ENCODE measurements around the gene PLEKHM2.
A peak's percentile ranks its signal among the peaks of the same experiment; 100 is the strongest.

The PLEKHM2 gene

DNA sequence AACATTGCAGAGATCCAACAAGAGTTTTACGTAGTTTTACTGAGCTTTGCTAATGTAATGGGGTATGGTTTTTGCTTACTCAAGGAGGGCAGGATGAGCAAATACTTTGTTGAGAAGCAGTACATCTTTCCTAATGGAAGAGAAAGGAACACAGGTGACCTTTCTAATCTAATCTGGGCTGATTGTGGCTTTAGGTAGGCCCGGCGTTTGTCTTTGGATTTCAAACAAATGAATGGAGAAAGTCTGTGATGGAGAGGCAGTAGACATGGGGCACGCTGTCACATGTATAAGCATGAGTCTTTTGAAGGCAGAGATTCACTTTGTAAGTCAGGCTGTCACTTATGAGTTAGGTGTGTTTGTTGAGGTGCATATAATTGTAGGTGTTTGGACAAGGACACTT is 1.7 kb downstream of the PLEKHM2 start:
- H3K4me3 ChIP-seq (ENCODE audit: low read depth in 1 of 2, low read length in 2 of 2), result peak overlapping the region in 1 of 2 experiments; percentile 62; a peak in 1 of 4 replicates

DNA sequence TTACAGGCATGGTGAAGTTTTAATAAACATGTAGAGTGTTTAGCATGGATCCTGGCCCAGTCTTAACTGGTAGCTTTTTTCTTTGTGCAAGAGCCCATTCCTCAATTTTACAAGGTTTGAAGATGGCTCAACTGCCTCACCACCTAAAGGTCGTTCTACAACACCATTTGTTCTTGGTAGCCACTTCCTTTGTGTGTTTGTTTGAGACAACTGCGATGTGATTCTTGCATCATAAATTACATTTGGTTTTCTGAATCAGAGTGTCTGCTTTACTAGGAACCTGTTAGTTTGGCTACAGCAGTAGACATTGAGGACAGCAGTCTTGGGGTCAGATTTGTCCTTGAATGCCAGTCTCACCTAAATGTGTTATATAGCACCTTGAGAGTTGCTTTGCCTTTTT is 3.3 kb downstream of the PLEKHM2 start:
- H3K79me2 ChIP-seq (ENCODE audit: insufficient read depth, low read length), result peaks cover 81% of the 10 kb centered on the region
- H2AFZ ChIP-seq (ENCODE audit: low read depth, low read length), result no peak overlapping the region
- H3K9ac ChIP-seq (ENCODE audit: low read depth, low read length), result no peak overlapping the region
- no peaks in the 10 kb centered on the region for H3K27me3 ChIP-seq (ENCODE audit: insufficient read depth, low read length, poor library complexity)
- no peak overlapping the region; the same call in 1 of the 2 replicates for H3K4me2 ChIP-seq (ENCODE audit: insufficient read depth, low read length)
- H3K4me3 ChIP-seq (ENCODE audit: low read depth in 1 of 2, low read length in 2 of 2), result no peak overlapping the region
- H3K9me3 ChIP-seq (ENCODE audit: insufficient read depth, low read length, severe bottlenecking), result no peaks in the 10 kb centered on the region
- peaks cover 24% of the 10 kb centered on the region for H3K4me1 ChIP-seq (ENCODE audit: insufficient read depth, low read length)
- ATAC-seq (ENCODE audit: insufficient read depth, low read depth), result no peak
- H4K20me1 ChIP-seq (ENCODE audit: insufficient read depth, low read length), result peaks cover 18% of the 10 kb centered on the region
- TF ChIP-seq EZH2 (IDR thresholded peaks at IDR 0.05; ENCODE audit: borderline replicate concordance, low read depth, low read length, severe bottlenecking), result no peak
- H3K27ac ChIP-seq (ENCODE audit: low read length), result no peak overlapping the region
- H3K36me3 ChIP-seq (ENCODE audit: insufficient read depth, low read length), result peaks cover 3% of the 10 kb centered on the region; the same call in 1 of the 2 replicates
- DNase-seq, result no peak

More for the DNA sequence above, 1.7 kb downstream of the PLEKHM2 start:
- no peak for ATAC-seq (ENCODE audit: insufficient read depth, low read depth)
- Histone ChIP-seq H3K9ac (ENCODE audit: low read depth, low read length) (peak overlapping the region; percentile 95; the same call in 1 of the 2 replicates), H3K9me3 (ENCODE audit: insufficient read depth, low read length, severe bottlenecking) (no peaks in the 10 kb centered on the region), H3K36me3 (ENCODE audit: insufficient read depth, low read length) (peaks cover 3% of the 10 kb centered on the region; the same call in 1 of the 2 replicates), H3K27ac (ENCODE audit: low read length) (no peak overlapping the region), H3K27me3 (ENCODE audit: insufficient read depth, low read length, poor library complexity) (no peaks in the 10 kb centered on the region), H4K20me1 (ENCODE audit: insufficient read depth, low read length) (peaks cover 8% of the 10 kb centered on the region; the same call in 1 of the 2 replicates), H3K79me2 (ENCODE audit: insufficient read depth, low read length) (peaks cover 64% of the 10 kb centered on the region), H3K4me2 (ENCODE audit: insufficient read depth, low read length) (peak overlapping the region; percentile 77), H3K4me1 (ENCODE audit: insufficient read depth, low read length) (peaks cover 24% of the 10 kb centered on the region), H2AFZ (ENCODE audit: low read depth, low read length) (no peak overlapping the region)
- DNase-seq, result no peak
- no peak for TF ChIP-seq EZH2 (IDR thresholded peaks at IDR 0.05; ENCODE audit: borderline replicate concordance, low read depth, low read length, severe bottlenecking)
- TF ChIP-seq, protein P1, sequence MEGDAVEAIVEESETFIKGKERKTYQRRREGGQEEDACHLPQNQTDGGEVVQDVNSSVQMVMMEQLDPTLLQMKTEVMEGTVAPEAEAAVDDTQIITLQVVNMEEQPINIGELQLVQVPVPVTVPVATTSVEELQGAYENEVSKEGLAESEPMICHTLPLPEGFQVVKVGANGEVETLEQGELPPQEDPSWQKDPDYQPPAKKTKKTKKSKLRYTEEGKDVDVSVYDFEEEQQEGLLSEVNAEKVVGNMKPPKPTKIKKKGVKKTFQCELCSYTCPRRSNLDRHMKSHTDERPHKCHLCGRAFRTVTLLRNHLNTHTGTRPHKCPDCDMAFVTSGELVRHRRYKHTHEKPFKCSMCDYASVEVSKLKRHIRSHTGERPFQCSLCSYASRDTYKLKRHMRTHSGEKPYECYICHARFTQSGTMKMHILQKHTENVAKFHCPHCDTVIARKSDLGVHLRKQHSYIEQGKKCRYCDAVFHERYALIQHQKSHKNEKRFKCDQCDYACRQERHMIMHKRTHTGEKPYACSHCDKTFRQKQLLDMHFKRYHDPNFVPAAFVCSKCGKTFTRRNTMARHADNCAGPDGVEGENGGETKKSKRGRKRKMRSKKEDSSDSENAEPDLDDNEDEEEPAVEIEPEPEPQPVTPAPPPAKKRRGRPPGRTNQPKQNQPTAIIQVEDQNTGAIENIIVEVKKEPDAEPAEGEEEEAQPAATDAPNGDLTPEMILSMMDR (IDR thresholded peaks at IDR 0.05; ENCODE audit: borderline replicate concordance, extremely low read depth, low read length, poor library complexity, severe bottlenecking), result no peak

DNA sequence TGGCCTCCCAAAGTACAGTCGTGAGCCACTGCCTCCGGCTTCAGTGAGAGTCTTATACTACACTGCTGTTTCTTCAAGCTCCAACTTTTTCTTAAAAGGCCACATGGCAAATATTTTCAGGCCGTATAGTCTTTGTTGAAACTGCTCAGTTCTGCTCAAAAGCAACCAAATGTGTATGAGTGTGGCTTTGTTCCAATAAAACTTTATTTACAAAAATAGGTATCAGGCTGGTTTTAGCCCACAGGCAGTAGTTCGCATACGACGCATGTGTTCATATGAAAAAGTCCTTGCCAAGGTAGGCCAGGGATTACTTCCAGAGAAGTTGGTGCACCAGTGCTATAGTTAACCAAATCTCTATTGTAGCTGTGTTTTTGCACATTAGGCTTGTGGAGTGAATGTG is 6.2 kb downstream of the PLEKHM2 start:
- no peak overlapping the region for H3K4me2 ChIP-seq (ENCODE audit: insufficient read depth, low read length)
- no peaks in the 10 kb centered on the region for H3K27me3 ChIP-seq (ENCODE audit: insufficient read depth, low read length, poor library complexity)
- H3K9ac ChIP-seq (ENCODE audit: low read depth, low read length), result no peak overlapping the region
- no peak for TF ChIP-seq EZH2 (IDR thresholded peaks at IDR 0.05; ENCODE audit: borderline replicate concordance, low read depth, low read length, severe bottlenecking)
- no peak overlapping the region for H3K27ac ChIP-seq (ENCODE audit: low read length)
- no peak overlapping the region for H2AFZ ChIP-seq (ENCODE audit: low read depth, low read length)
- peaks cover 13% of the 10 kb centered on the region for H3K4me1 ChIP-seq (ENCODE audit: insufficient read depth, low read length)
- H4K20me1 ChIP-seq (ENCODE audit: insufficient read depth, low read length), result peaks cover 35% of the 10 kb centered on the region
- H3K79me2 ChIP-seq (ENCODE audit: insufficient read depth, low read length), result peaks cover 87% of the 10 kb centered on the region
- H3K36me3 ChIP-seq (ENCODE audit: insufficient read depth, low read length), result peaks cover 3% of the 10 kb centered on the region
- ATAC-seq (ENCODE audit: insufficient read depth, low read depth), result no peak
- DNase-seq, result no peak
- H3K4me3 ChIP-seq (ENCODE audit: low read depth in 1 of 2, low read length in 2 of 2), result no peak overlapping the region
- no peaks in the 10 kb centered on the region for H3K9me3 ChIP-seq (ENCODE audit: insufficient read depth, low read length, severe bottlenecking)

DNA sequence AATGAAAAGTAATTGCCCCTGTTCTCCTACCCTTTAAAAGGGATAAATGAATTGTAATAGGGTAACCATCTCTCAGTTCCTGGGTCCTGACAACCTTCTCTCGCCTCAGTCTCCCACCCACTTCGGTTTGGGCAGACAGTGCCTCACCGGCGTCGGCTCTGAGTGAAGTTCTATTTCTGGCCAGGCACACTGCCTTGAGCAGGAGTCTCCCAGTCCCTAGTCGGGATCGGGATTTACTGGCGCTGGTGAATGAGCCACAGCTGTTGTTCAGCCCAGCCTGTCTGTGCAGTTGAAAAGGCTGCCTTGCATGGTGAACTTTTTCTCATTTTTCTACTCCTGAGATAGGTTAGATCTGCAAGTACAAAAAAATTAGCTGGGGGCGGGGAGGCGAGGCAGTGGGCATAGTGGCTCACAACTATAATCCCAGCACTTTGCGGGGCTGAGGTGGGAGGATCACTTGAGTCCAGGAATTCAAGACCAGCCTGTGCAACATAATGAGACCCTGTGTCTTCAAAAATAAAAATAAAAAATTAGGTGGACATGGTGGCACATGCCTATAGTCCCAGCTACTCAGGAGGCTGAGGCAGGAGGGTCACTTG is 7.4 kb downstream of the PLEKHM2 start:
- Histone ChIP-seq H3K4me1 (ENCODE audit: insufficient read depth, low read length) (peaks cover 2% of the 10 kb centered on the region; the same call in 1 of the 2 replicates), H3K4me2 (ENCODE audit: insufficient read depth, low read length) (no peak overlapping the region), H2AFZ (ENCODE audit: low read depth, low read length) (no peak overlapping the region), H3K79me2 (ENCODE audit: insufficient read depth, low read length) (peaks cover 81% of the 10 kb centered on the region), H3K4me3 (ENCODE audit: low read depth in 1 of 2, low read length in 2 of 2) (no peak overlapping the region), H3K36me3 (ENCODE audit: insufficient read depth, low read length) (peaks cover 4% of the 10 kb centered on the region), H3K27ac (ENCODE audit: low read length) (no peak overlapping the region), H4K20me1 (ENCODE audit: insufficient read depth, low read length) (peaks cover 36% of the 10 kb centered on the region), H3K9ac (ENCODE audit: low read depth, low read length) (no peak overlapping the region), H3K27me3 (ENCODE audit: insufficient read depth, low read length, poor library complexity) (no peaks in the 10 kb centered on the region), H3K9me3 (ENCODE audit: insufficient read depth, low read length, severe bottlenecking) (no peaks in the 10 kb centered on the region)
- no peak for DNase-seq
- no peak for ATAC-seq (ENCODE audit: insufficient read depth, low read depth)
- TF ChIP-seq EZH2 (IDR thresholded peaks at IDR 0.05; ENCODE audit: borderline replicate concordance, low read depth, low read length, severe bottlenecking), result no peak
- TF ChIP-seq, protein P1 (IDR thresholded peaks at IDR 0.05; ENCODE audit: borderline replicate concordance, extremely low read depth, low read length, poor library complexity, severe bottlenecking), result no peak

Measured in DND-41 (cell line).